A673 (cell line): ENCODE data around the gene OR2Y1.

ENCODE experiments used
- EZH2 ChIP-seq: fragments of 200-600 bp; sonication (generic); IDR thresholded peaks from 2 replicates; pipeline ENCODE4 v1.6.1; 2017; ENCODE audit warnings: borderline replicate concordance, low read depth, mild to moderate bottlenecking, mixed read lengths, antibody characterized with exemption, low read length; ENCODE audit not compliant: poor library complexity, severe bottlenecking
- TF ChIP-seq, protein P1 (sequence below): fragments of 300-800, 200-600 bp; sonication (generic); conservative IDR thresholded peaks from 2 replicates; pipeline ENCODE4 v1.5.1; 2017; ENCODE audit warnings: low read depth, mild to moderate bottlenecking, antibody characterized with exemption, low read length, moderate library complexity, mixed read lengths

DNA sequence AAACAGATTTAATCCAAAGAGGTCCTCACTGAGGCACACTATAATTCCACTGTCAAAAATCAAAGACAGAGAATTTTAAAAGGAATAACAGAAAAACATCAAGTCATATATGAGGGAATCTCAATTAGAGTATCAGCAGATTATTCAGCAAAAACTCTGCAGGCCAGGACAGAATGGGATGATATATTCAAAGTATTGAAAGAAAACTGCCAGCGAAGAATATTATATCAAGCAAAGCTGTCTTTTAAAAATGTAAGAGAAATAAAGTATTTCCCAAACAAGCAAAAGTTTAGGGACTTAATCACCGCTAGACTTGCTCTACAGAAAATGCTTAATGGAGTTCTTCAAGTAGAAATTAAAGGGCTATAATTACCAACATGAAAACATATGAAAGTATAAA, 15.7 kb upstream of the OR2Y1 start:
- TF ChIP-seq, protein P1, sequence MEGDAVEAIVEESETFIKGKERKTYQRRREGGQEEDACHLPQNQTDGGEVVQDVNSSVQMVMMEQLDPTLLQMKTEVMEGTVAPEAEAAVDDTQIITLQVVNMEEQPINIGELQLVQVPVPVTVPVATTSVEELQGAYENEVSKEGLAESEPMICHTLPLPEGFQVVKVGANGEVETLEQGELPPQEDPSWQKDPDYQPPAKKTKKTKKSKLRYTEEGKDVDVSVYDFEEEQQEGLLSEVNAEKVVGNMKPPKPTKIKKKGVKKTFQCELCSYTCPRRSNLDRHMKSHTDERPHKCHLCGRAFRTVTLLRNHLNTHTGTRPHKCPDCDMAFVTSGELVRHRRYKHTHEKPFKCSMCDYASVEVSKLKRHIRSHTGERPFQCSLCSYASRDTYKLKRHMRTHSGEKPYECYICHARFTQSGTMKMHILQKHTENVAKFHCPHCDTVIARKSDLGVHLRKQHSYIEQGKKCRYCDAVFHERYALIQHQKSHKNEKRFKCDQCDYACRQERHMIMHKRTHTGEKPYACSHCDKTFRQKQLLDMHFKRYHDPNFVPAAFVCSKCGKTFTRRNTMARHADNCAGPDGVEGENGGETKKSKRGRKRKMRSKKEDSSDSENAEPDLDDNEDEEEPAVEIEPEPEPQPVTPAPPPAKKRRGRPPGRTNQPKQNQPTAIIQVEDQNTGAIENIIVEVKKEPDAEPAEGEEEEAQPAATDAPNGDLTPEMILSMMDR = no peak
- TF ChIP-seq EZH2 = no peak
